HEK293 (cell line): Measurements from ENCODE around the gene MAK.

Experiments used
- BCL6B ChIP-seq: fragments of 450-650 bp; formaldehyde crosslinking; IDR thresholded peaks from 2 replicates; pipeline ENCODE4 v1.5.1; 2017; ENCODE audit warnings: missing biosample characterization, missing genetic modification characterization
- ELK4 ChIP-seq: IDR thresholded peaks from 2 replicates; pipeline ENCODE4 v1.6.1; 2011; ENCODE audit warnings: mild to moderate bottlenecking, low read depth, low read length, borderline replicate concordance
- GFI1B ChIP-seq: fragments of 450-650 bp; formaldehyde crosslinking; IDR thresholded peaks from 2 replicates; pipeline ENCODE4 v1.5.1; 2016; ENCODE audit warnings: missing biosample characterization, missing genetic modification characterization
- IKZF3 ChIP-seq: fragments of 450-650 bp; IDR thresholded peaks from 2 replicates; pipeline ENCODE4 v1.5.0; 2018; ENCODE audit warnings: missing biosample characterization, mild to moderate bottlenecking, missing genetic modification characterization, moderate library complexity
- INSM2 ChIP-seq: fragments of 450-650 bp; formaldehyde crosslinking; IDR thresholded peaks from 2 replicates; pipeline ENCODE4 v1.5.1; 2016; ENCODE audit warnings: missing biosample characterization, missing genetic modification characterization
- OSR2 ChIP-seq: fragments of 450-650 bp; formaldehyde crosslinking; IDR thresholded peaks from 2 replicates; pipeline ENCODE4 v1.5.1; 2016; ENCODE audit warnings: missing biosample characterization, missing genetic modification characterization
- PRDM1 ChIP-seq: fragments of 450-650 bp; formaldehyde crosslinking; IDR thresholded peaks from 2 replicates; pipeline ENCODE4; 2016; ENCODE audit warnings: missing biosample characterization, missing genetic modification characterization
- PRDM10 ChIP-seq: fragments of 450-650 bp; formaldehyde crosslinking; IDR thresholded peaks from 2 replicates; pipeline ENCODE4 v1.5.1; 2016; ENCODE audit warnings: missing biosample characterization, missing genetic modification characterization
- YY1 ChIP-seq: fragments of 450-650 bp; formaldehyde crosslinking; IDR thresholded peaks from 2 replicates; pipeline ENCODE4 v1.5.1; 2018; ENCODE audit warnings: missing biosample characterization, missing genetic modification characterization
- ZBTB7A ChIP-seq: fragments of 450-650 bp; formaldehyde crosslinking; IDR thresholded peaks from 2 replicates; pipeline ENCODE4 v1.5.1; 2016; ENCODE audit warnings: low read depth, missing biosample characterization, missing genetic modification characterization
- ZFHX2 ChIP-seq: fragments of 450-650 bp; formaldehyde crosslinking; conservative IDR thresholded peaks from 2 replicates; pipeline ENCODE4 v1.5.1; 2016; ENCODE audit warnings: missing biosample characterization, missing genetic modification characterization
- ZFP37 ChIP-seq: fragments of 450-650 bp; formaldehyde crosslinking; IDR thresholded peaks from 2 replicates; pipeline ENCODE4 v1.5.1; 2016; ENCODE audit warnings: missing biosample characterization, missing genetic modification characterization
- ZNF10 ChIP-seq: fragments of 450-650 bp; formaldehyde crosslinking; IDR thresholded peaks from 2 replicates; pipeline ENCODE4 v1.5.1; 2017; ENCODE audit warnings: missing biosample characterization, missing genetic modification characterization
- ZNF133 ChIP-seq: fragments of 450-650 bp; formaldehyde crosslinking; IDR thresholded peaks from 2 replicates; pipeline ENCODE4 v1.5.1; 2016; ENCODE audit warnings: missing biosample characterization, missing genetic modification characterization
- ZNF146 ChIP-seq: fragments of 450-650 bp; formaldehyde crosslinking; IDR thresholded peaks from 2 replicates; pipeline ENCODE4 v1.5.1; 2016; ENCODE audit warnings: missing biosample characterization, missing genetic modification characterization
- ZNF148 ChIP-seq: fragments of 450-650 bp; formaldehyde crosslinking; IDR thresholded peaks from 2 replicates; pipeline ENCODE4 v1.5.0; 2017; ENCODE audit warnings: missing biosample characterization, missing genetic modification characterization, borderline replicate concordance
- ZNF184 ChIP-seq: fragments of 450-650 bp; IDR thresholded peaks from 2 replicates; pipeline ENCODE4 v1.5.1; 2018; ENCODE audit warnings: missing biosample characterization, mild to moderate bottlenecking, missing genetic modification characterization
- ZNF2 ChIP-seq: fragments of 450-650 bp; formaldehyde crosslinking; IDR thresholded peaks from 2 replicates; pipeline ENCODE4 v1.5.1; 2016; ENCODE audit warnings: missing biosample characterization, missing genetic modification characterization
- ZNF223 ChIP-seq: fragments of 450-650 bp; formaldehyde crosslinking; IDR thresholded peaks from 2 replicates; pipeline ENCODE4 v1.5.1; 2016; ENCODE audit warnings: missing biosample characterization, missing genetic modification characterization
- ZNF23 ChIP-seq: fragments of 450-650 bp; formaldehyde crosslinking; IDR thresholded peaks from 2 replicates; pipeline ENCODE4 v1.5.1; 2016; ENCODE audit warnings: missing biosample characterization, missing genetic modification characterization, borderline replicate concordance
- ZNF37A ChIP-seq: fragments of 450-650 bp; IDR thresholded peaks from 2 replicates; pipeline ENCODE4 v1.5.1; 2018; ENCODE audit warnings: missing biosample characterization, missing genetic modification characterization
- ZNF488 ChIP-seq: fragments of 450-650 bp; formaldehyde crosslinking; IDR thresholded peaks from 2 replicates; pipeline ENCODE4 v1.5.1; 2016; ENCODE audit warnings: missing biosample characterization, missing genetic modification characterization
- ZNF514 ChIP-seq: fragments of 450-650 bp; formaldehyde crosslinking; IDR thresholded peaks from 2 replicates; pipeline ENCODE4 v1.5.1; 2016; ENCODE audit warnings: missing biosample characterization, missing genetic modification characterization
- ZNF521 ChIP-seq: fragments of 450-650 bp; formaldehyde crosslinking; IDR thresholded peaks from 2 replicates; pipeline ENCODE4 v1.5.1; 2017; ENCODE audit warnings: missing biosample characterization, mild to moderate bottlenecking, missing genetic modification characterization
- ZNF529 ChIP-seq: fragments of 450-650 bp; formaldehyde crosslinking; IDR thresholded peaks from 2 replicates; pipeline ENCODE4 v1.5.1; 2017; ENCODE audit warnings: missing genetic modification characterization, missing biosample characterization; ENCODE audit not compliant: insufficient replicate concordance
- ZNF549 ChIP-seq: fragments of 450-650 bp; IDR thresholded peaks from 2 replicates; pipeline ENCODE4 v1.5.1; 2018; ENCODE audit warnings: missing biosample characterization, missing genetic modification characterization, mild to moderate bottlenecking, inconsistent platforms, moderate library complexity
- ZNF670 ChIP-seq: fragments of 450-650 bp; formaldehyde crosslinking; IDR thresholded peaks from 2 replicates; pipeline ENCODE4 v1.5.1; 2016; ENCODE audit warnings: missing biosample characterization, missing genetic modification characterization, low read depth
- ZNF701 ChIP-seq: fragments of 450-650 bp; formaldehyde crosslinking; IDR thresholded peaks from 2 replicates; pipeline ENCODE4 v1.5.1; 2016; ENCODE audit warnings: missing biosample characterization, missing genetic modification characterization
- ZXDB ChIP-seq: fragments of 450-650 bp; formaldehyde crosslinking; IDR thresholded peaks from 2 replicates; pipeline ENCODE4 v1.5.1; 2016; ENCODE audit warnings: missing biosample characterization, missing genetic modification characterization

Gene MAK

GRCh38 chr6:10886691-10887502 lies 48.6 kb upstream of the MAK start, which contains the start of gene SYCP2L (continued):
- TF ChIP-seq PRDM10 (tag by site-specific recombination) (peak; percentile 94), ZNF148 (tag by site-specific recombination) (no peak), ZNF549 (tag by site-specific recombination) (no peak), ZNF10 (tag by site-specific recombination) (0 out of 2 replicates have a peak, but pooled peaks have one; percentile 40), YY1 (tag by site-specific recombination) (no peak), ZNF133 (tag by site-specific recombination) (no peak), ZNF184 (tag by site-specific recombination) (0 out of 2 replicates have a peak, but pooled peaks have one; percentile 44), ZNF2 (tag by site-specific recombination) (peak; percentile 91), ZNF529 (tag by site-specific recombination) (no peak), ZFHX2 (tag by site-specific recombination) (peak; percentile 48; the same call in 1 of the 2 replicates), INSM2 (tag by site-specific recombination) (peak; percentile 62), ZNF223 (tag by site-specific recombination) (no peak), ZNF521 (tag by site-specific recombination) (no peak), ZNF488 (tag by site-specific recombination) (no peak), ZBTB7A (tag by site-specific recombination) (peak; percentile 65), IKZF3 (tag by site-specific recombination) (peak; percentile 56), ZXDB (tag by site-specific recombination) (peak; percentile 78), ZFP37 (tag by site-specific recombination) (peak; percentile 56; the same call in 1 of the 2 replicates), GFI1B (tag by site-specific recombination) (no peak), BCL6B (tag by site-specific recombination) (peak; percentile 98), ELK4 (no peak), ZNF37A (tag by site-specific recombination) (no peak), ZNF23 (no peak), ZNF146 (tag by site-specific recombination) (0 out of 2 replicates have a peak, but pooled peaks have one; percentile 30), ZNF670 (tag by site-specific recombination) (no peak), ZNF514 (tag by site-specific recombination) (no peak), PRDM1 (tag by site-specific recombination) (peak; percentile 60), ZNF701 (tag by site-specific recombination) (no peak), OSR2 (tag by site-specific recombination) (0 out of 2 replicates have a peak, but pooled peaks have one; percentile 34)
